AML-193 (cell line): ENCODE measurements around the gene GYS2.

Source experiments
- DNase-seq, 2 experiments: peaks; one replicate each; lab custom pipeline; 2025; lab: John Stamatoyannopoulos, UW

The GYS2 gene

GRCh38 chr12:21505888-21506287 is 98.8 kb downstream of the GYS2 start:
- DNase-seq = no peak

- DNase-seq = no peak
Measured at GRCh38 chr12:21502872-21503271, 101.8 kb downstream of the GYS2 start.

GRCh38 chr12:21502164-21502496 is 102.5 kb downstream of the GYS2 start:
- peak in 1 of 2 experiments; percentile 3 for DNase-seq

- DNase-seq = peak; percentile 94 to 95
Measured at GRCh38 chr12:21501258-21502163, 103.1 kb downstream of the GYS2 start, which contains the start of the genes GOLT1B and RECQL. Gene GOLT1B (plus strand): TSS chr12:21501789. CDS start chr12:21501924, 135 bp downstream. Gene RECQL (minus strand): TSS chr12:21501635. CDS start chr12:21499570, 2,065 bp downstream.

- DNase-seq = no peak
Measured at GRCh38 chr12:21500786-21501257, 103.8 kb downstream of the GYS2 start.

GRCh38 chr12:21499765-21500164 is 104.9 kb downstream of the GYS2 start:
- no peak for DNase-seq
